Superior temporal gyrus (tissue), 1 donor: Measurements from ENCODE around the gene CA6.
"Not testable (repeated sequence)": the region's sequence is repeated elsewhere in the genome, so short reads cannot be mapped to it uniquely, and the experiment has no call there.

Experiments used
- DNase-seq: peaks from one replicate; pipeline ENCODE4 v3.0.0-alpha.2; 2016; ENCODE audit errors: extremely low spot score

The CA6 gene

GRCh38 chr1:8926707-8927694, 18.7 kb upstream of the CA6 start:
- no peak for DNase-seq

DNA sequence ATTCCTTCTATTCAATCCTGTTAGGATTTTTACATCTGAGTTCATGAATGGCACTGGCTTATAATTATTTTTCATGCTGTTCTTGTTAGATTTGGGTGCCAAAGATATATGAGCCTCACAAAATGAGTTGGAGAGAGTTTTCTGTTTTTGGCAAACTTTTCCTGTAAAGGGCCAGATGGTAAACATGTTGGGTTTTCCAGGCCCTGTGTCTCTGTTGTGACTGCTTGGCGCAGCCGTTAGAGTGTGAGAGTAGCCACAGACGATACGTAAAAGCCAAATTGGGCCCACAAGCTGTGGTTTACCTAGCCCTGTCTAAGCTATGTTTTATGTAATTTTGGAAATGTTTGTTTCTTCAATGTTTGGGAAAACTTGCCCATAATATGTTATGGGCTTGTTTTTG, 15.6 kb upstream of the CA6 start:
- DNase-seq, result no peak

- not testable (repeated sequence) for DNase-seq
Observed at GRCh38 chr1:8937051-8937450, 8.6 kb upstream of the CA6 start.

DNA sequence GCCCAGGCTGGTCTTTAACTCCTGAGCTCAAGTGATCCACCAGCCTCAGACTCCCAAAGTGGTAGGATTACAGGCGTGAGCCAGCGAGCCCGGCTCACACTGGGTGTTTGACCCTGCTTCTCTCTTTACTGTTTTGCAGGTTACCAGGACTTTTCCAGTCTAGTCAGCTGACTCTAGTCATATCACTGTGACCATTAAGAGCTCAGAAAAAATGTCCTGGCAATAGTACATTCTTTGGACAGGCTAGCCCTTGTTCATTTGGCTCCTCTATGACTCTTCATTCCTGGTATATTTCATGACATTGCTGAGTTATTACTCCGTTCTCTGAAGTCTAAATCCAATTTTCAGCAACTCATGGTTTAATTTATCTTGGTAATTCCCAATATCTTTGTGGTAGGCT, 8.0 kb upstream of the CA6 start:
- DNase-seq, result no peak

DNA sequence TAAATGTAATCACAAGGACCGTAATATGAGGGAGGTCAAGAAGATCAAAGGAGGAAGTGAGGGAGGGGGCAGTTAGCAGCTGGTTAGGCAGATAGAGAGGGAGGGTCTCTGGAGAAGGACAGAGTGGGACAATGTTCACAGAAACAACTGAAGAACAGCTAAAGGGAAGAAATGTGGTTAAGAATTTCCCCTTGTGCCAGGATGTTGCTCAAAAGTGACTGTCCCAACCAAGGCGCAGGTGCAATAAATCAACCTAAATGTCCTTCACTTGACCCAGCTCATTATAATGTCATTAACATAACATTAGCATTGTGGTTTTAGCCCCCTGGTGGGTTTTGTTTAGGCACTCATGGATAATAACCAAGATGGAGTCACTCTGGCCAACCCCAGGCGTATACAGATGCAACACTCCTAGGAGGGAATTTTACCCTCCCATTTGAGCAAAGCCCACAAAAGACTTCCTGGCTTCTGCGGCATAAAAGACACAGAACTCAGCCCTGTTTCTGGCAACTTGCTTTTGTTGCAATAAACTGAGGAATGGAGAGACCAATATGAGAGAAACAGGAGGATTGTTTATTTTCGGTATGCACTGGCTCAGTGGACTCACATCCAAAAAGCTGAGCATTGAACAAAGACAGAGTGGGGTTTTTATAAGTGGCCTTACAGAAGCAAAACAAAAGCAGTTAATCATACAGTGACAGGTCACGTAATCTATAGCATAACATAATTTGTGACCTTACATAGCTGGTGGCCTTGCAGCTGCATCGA, 7.3 kb upstream of the CA6 start:
- DNase-seq, result no peak

DNA sequence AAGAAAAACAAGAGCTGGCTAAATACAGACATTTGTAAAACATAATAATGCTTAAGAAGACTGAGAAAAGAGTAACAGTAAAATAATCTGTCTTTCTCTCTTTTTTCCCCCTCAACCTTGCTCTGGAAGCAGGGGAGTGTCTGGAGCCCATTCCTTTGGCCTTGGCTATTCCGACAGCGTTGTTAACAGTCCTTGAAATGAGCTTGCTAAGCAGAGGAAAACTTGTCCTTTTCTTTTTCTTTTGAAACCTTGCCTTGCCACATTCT, 6.7 kb upstream of the CA6 start:
- no peak for DNase-seq

GRCh38 chr1:8939362-8939995, 6.2 kb upstream of the CA6 start:
- DNase-seq, result no peak

DNA sequence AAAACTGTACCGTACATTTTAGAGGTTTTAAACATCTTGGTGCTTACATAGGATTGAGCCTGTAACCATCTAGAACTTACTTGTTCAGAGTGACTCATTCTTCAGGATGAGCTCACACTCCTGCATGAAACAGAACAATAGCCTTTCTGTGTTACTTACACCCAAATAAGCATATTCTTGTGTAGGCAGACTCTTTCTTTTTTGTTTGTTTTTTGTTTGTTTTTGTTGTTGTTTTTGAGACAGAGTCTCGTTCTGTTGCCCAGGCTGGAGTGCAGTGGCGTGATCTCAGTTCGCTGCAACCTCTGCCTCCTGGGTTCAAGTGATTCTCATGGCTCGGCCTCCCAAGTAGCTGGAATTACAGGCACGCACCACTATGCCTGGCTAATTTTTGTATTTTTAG, 3.8 kb upstream of the CA6 start:
- peak; percentile 92 for DNase-seq

- peak; percentile 14 for DNase-seq
Observed at GRCh38 chr1:8943498-8944405, 1.9 kb upstream of the CA6 start.

DNA sequence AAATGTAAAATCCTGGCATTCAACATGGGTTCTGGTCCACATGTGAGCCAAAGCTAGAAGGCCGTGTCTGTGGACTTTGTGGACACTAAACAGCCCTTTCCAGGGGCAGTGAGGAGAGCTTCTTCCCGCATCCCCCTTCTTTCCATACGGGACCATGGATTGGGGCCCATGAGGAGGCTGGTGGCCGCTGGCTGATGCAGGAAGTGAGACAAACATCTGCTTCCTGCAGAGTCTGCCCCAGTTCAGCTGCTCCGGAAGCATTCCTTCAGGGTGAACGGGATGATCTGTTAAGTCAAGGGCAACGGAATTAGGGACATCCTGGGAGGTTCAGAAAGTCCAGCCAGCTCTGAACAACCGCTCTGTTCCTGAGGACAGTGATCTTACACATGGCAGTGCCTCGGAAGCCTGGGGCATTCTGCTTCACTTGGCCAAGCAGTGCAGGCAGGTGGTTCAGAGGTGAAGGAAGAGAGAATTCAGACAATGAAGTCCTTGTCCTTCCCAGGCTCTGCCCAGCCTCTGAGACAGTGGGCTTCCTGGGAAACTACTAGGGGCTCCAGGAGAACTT, 1.5 kb downstream of the CA6 start:
- DNase-seq, result no peak

DNA sequence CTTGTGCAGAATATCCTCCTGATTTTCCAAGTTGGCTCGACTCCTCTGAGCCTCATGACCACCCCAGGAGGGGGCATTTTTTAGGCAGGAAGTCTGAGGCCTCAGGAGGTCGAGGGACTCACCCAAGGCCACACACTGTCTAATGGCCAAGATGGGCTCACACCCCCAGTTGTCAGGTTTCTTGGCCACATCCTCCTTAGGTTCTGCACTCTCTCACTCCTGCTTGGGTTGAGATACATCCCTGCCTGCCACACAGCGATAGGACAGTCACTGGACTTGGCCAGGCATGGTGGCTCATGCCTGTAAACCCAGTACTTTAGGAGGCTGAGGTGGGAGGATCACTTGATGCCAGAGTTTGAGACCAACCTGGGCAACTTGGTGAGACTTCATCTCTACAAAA, 4.6 kb downstream of the CA6 start:
- DNase-seq, result no peak

DNA sequence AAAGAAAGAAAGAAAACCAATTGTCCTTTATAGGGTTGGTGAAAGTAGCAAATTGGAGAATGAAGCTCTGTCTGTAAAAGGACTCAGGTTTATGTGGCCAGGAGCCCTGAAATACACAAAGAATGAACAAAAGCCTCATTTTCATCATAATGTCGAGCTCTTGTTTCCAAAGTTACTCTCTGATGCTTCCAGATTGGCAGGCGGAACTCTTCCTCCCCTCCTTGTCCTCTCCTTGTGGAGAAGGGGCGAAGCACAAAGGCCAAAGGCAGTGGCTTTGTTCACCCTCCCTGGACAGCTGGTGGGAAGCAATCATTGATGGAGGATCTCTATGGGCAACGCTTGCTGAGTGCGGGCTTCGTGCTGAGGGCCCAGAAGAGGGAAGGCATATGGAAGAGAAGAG, 5.6 kb downstream of the CA6 start:
- DNase-seq, result peak; percentile 20

GRCh38 chr1:8955406-8955805, 9.7 kb downstream of the CA6 start:
- no peak for DNase-seq

GRCh38 chr1:8956461-8957349, 11.0 kb downstream of the CA6 start:
- DNase-seq, result no peak

DNA sequence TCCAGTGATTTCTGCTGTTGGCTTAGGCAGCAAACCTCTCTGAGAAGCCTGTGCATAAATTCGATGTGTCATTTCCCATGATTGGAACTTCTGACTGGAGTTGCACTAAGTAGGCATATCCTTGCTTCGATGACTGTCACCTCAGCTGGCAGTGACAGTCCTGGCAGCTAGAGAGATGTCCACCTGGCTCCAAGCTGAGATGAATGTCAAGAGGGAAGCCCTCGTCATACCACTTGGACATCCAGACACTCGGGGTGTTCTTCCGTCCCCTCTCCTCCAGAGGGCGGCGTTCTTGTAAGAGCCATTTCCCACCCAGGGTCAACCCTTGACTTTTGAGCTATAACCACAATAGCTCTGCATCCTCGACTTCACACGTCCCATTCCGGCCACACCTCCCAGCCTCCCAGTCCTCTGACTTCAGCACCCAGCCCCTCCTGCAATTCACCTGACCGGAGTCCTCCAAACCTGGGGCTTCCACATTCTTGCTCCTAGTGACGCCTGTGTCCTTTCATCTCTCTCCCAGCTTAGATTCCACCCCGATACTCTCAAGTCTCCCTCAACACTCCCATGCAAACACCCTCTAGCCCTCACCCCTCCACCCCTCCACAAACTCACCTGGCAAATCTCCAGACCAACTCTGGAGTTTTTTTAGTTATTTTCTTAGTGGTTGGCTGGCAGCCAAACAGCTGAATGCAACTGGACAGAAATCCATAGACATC, 17.3 kb downstream of the CA6 start:
- no peak for DNase-seq

DNA sequence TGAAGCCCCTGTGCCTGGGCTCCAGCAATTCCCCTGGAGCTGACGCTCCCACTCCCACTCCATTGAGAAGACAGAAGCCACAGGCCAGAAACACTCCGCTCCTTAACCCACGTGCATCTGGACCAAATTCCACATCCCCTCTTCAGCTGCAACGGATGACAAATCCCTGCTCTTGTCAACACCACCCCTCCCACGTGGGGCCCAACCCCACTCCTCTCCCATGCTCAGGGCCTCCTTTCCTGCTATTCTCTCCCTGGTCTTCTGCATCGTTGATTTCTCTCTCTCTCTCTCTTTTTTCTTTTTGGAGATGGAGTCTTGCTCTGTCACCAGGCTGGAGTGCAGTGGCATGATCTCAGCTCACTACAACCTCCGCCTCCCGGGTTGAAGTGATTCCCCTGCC, 18.3 kb downstream of the CA6 start:
- no peak for DNase-seq

- no peak for DNase-seq
Observed at GRCh38 chr1:8965121-8965820, 19.6 kb downstream of the CA6 start.

- no peak for DNase-seq
Observed at GRCh38 chr1:8966606-8967005, 20.9 kb downstream of the CA6 start.

DNA sequence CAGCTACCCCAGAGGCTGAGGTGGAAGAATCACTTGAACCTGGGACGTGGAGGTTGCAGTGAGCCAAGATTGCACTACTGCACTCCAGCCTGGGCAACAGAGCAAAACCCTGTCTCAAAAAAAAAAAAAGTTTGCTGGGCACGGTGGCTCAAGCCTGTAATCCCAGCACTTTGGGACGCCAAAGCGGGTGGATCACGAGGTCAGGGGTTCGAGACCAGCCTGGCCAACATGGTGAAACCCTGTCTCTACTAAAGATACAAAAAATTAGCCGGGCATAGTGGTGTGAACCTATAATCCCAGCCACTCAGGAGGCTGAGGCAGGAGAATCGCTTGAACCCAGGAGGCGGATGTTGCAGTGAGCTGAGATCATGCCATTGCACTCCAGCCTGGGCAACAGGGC, 23.2 kb downstream of the CA6 start:
- not testable (repeated sequence) for DNase-seq
